Natural killer cell (primary cell): ENCODE results near the gene PDIA6. TPM values are rescaled to one million over a fixed set of nuclear protein-coding genes. Genes with fewer than 3 reads are reported as not detected.

Source experiments
- ATAC-seq, 3 donors: fragments of 150-1000 bp in 2 of 3; fragments of 200-7000 bp in 1 of 3; cut with Tn5 transposase; 1 replicate in 1 of 3; 2 replicates in 2 of 3; pipeline ENCODE4 v1.10.0; 2021; ENCODE audit warnings: mild to moderate bottlenecking in 2 of 3, moderate library complexity in 2 of 3
- DNase-seq, 2 donors: peaks; one replicate each; pipeline versions ENCODE4 v3.0.0 to v3.0.0-alpha.2; 2013 to 2021; ENCODE audit warnings: mixed read lengths in 1 of 2
- H3K27ac ChIP-seq: one replicate; pipeline ENCODE4 v1.5.1; 2013; ENCODE audit warnings: mild to moderate bottlenecking, low read length
- H3K27me3 ChIP-seq: one replicate; pipeline ENCODE4 v1.6.1; 2013; ENCODE audit warnings: low read length; ENCODE audit not compliant: control insufficient read depth, insufficient read depth
- H3K36me3 ChIP-seq: one replicate; pipeline ENCODE4 v1.6.1; 2013; ENCODE audit warnings: low read length; ENCODE audit not compliant: control insufficient read depth, insufficient read depth
- H3K4me1 ChIP-seq: one replicate; pipeline ENCODE4 v1.6.1; 2013; ENCODE audit warnings: low read length; ENCODE audit not compliant: control insufficient read depth, insufficient read depth
- H3K4me3 ChIP-seq: one replicate; pipeline ENCODE4 v1.5.1; 2013; ENCODE audit warnings: low read length
- H3K9me3 ChIP-seq: one replicate; pipeline ENCODE4 v1.6.1; 2013; ENCODE audit warnings: low read length; ENCODE audit not compliant: control insufficient read depth, insufficient read depth
- H3K27ac Mint-ChIP-seq, 2 donors: one replicate each; pipeline ENCODE4 v1.8.0; 2022; ENCODE audit warnings: mild to moderate bottlenecking in 2 of 2, mixed read lengths in 2 of 2, moderate library complexity in 1 of 2
- H3K27me3 Mint-ChIP-seq, 2 donors: one replicate each; pipeline ENCODE4 v1.8.0; 2022; ENCODE audit warnings: low read depth in 2 of 2, mixed read lengths in 2 of 2
- H3K36me3 Mint-ChIP-seq: one replicate; pipeline ENCODE4 v1.8.0; 2022; ENCODE audit warnings: mixed read lengths
- H3K4me1 Mint-ChIP-seq, 2 donors: one replicate each; pipeline ENCODE4 v1.8.0; 2022; ENCODE audit warnings: mixed read lengths in 2 of 2
- H3K4me3 Mint-ChIP-seq: one replicate; pipeline ENCODE4 v1.8.0; 2022; ENCODE audit warnings: mild to moderate bottlenecking, moderate library complexity, mixed read lengths
- H3K9me3 Mint-ChIP-seq, 2 donors: one replicate each; pipeline ENCODE4 v1.8.0; 2022; ENCODE audit warnings: mixed read lengths in 2 of 2
- CTCF ChIP-seq: fragments of 200-600 bp; IDR thresholded peaks from one replicate; pipeline ENCODE4 v1.8.0; 2022; ENCODE audit warnings: antibody characterized with exemption
- WGBS: methylation state at CpG from one replicate; pipeline ENCODE4 v1.1.7; 2013; ENCODE audit warnings: missing lambda C conversion rate; ENCODE audit not compliant: insufficient coverage; 5-methylcytosine and 5-hydroxymethylcytosine counted together
- intact Hi-C: fragments of 100-400 bp; cut with micrococcal nuclease; formaldehyde crosslinking; loops from one replicate; pipeline ENCODE4 v1.14.2; 2022
- total RNA-seq, 4 donors: library from RNA; stranded (reverse); fragments of 120-200 nt in 1 of 4; gene quantifications; one replicate each; pipeline versions ENCODE4 v1.2.3 to v1.2.4, GENCODE V29; 2013 to 2022

The PDIA6 gene
- total RNA-seq, 3 donors from 2014 or later (not counting 1 experiment from before 2014, with no cell fraction given): 57.4 to 81.2 (median 58.7) TPM

GRCh38 chr2:10860814-10861325 is 48.3 kb upstream of the PDIA6 start:
- intact Hi-C loops: no loop called here
- H3K4me1 Mint-ChIP-seq: peaks cover 41 to 52% of the 10 kb centered on the region in 2 donors

GRCh38 chr2:10860081-10860813 is 47.7 kb upstream of the PDIA6 start:
- Mint-ChIP-seq H3K4me3 (no peak overlapping the region), H3K9me3 (no peaks in the 10 kb centered on the region), H3K27me3 (peaks cover 0 to 6% of the 10 kb centered on the region in 2 donors), H3K27ac (no peak overlapping the region), H3K4me1 (peaks cover 35 to 48% of the 10 kb centered on the region in 2 donors), H3K36me3 (no peaks in the 10 kb centered on the region)
- H3K36me3 ChIP-seq: no peaks in the 10 kb centered on the region
- H3K27me3 ChIP-seq: no peaks in the 10 kb centered on the region
- intact Hi-C loops: no loop called here
- H3K4me1 ChIP-seq: peaks cover 44% of the 10 kb centered on the region
- no peak for DNase-seq
- H3K9me3 ChIP-seq: no peaks in the 10 kb centered on the region
- no peak for TF ChIP-seq CTCF
- ATAC-seq: no peak
- 94% methylated on average over 13 of the region's 13 CpGs for WGBS
- H3K27ac ChIP-seq: no peak overlapping the region
- no peak overlapping the region for H3K4me3 ChIP-seq

More at GRCh38 chr2:10860814-10861325, 48.3 kb upstream of the PDIA6 start:
- Mint-ChIP-seq H3K27me3 (peaks cover 0 to 6% of the 10 kb centered on the region in 2 donors), H3K9me3 (no peaks in the 10 kb centered on the region), H3K4me3 (no peak overlapping the region), H3K36me3 (no peaks in the 10 kb centered on the region), H3K27ac (no peak overlapping the region)
- Histone ChIP-seq H3K27me3 (no peaks in the 10 kb centered on the region), H3K9me3 (no peaks in the 10 kb centered on the region), H3K36me3 (no peaks in the 10 kb centered on the region), H3K27ac (no peak overlapping the region), H3K4me1 (peaks cover 50% of the 10 kb centered on the region), H3K4me3 (no peak overlapping the region)
- 64% methylated on average over 8 of the region's 8 CpGs for WGBS
- DNase-seq (no peak), ATAC-seq (no peak)
- no peak for TF ChIP-seq CTCF

GRCh38 chr2:10859278-10859677 is 46.7 kb upstream of the PDIA6 start:
- TF ChIP-seq CTCF: no peak
- H3K27me3 ChIP-seq: no peaks in the 10 kb centered on the region
- Mint-ChIP-seq H3K27ac (no peak overlapping the region), H3K9me3 (no peaks in the 10 kb centered on the region), H3K27me3 (peaks cover 9 to 14% of the 10 kb centered on the region in 2 donors), H3K36me3 (no peaks in the 10 kb centered on the region), H3K4me1 (peaks cover 26 to 38% of the 10 kb centered on the region in 2 donors), H3K4me3 (no peak overlapping the region)
- no peak overlapping the region for H3K4me3 ChIP-seq
- 94% methylated on average over 3 of the region's 6 CpGs for WGBS
- no peaks in the 10 kb centered on the region for H3K9me3 ChIP-seq
- peaks cover 35% of the 10 kb centered on the region for H3K4me1 ChIP-seq
- intact Hi-C loops: no loop called here
- H3K36me3 ChIP-seq: no peaks in the 10 kb centered on the region
- no peak overlapping the region for H3K27ac ChIP-seq
- DNase-seq (no peak), ATAC-seq (no peak)
